Memory B cell (primary cell): ENCODE data around the gene IL4.

Experiments
- ATAC-seq: fragments of 150-1000 bp; cut with Tn5 transposase; 2 replicates; pipeline ENCODE4 v1.10.0; 2021; ENCODE audit warnings: low read depth, mild to moderate bottlenecking, moderate library complexity
- DNase-seq, 2 donors: peaks; one replicate each; pipeline ENCODE4 v3.0.0; 2022; ENCODE audit warnings: low spot score in 2 of 2
- H3K27ac Mint-ChIP-seq: one replicate; pipeline ENCODE4 v1.8.0; 2022; ENCODE audit warnings: mild to moderate bottlenecking, moderate library complexity, mixed read lengths
- H3K27me3 Mint-ChIP-seq: one replicate; pipeline ENCODE4 v1.8.0; 2022; ENCODE audit warnings: mixed read lengths
- H3K36me3 Mint-ChIP-seq: one replicate; pipeline ENCODE4 v1.8.0; 2022; ENCODE audit warnings: mild to moderate bottlenecking, mixed read lengths
- H3K4me1 Mint-ChIP-seq: one replicate; pipeline ENCODE4 v1.8.0; 2022; ENCODE audit warnings: mixed read lengths
- H3K4me3 Mint-ChIP-seq: one replicate; pipeline ENCODE4 v1.8.0; 2022; ENCODE audit warnings: mild to moderate bottlenecking, moderate library complexity, mixed read lengths
- H3K9me3 Mint-ChIP-seq: one replicate; pipeline ENCODE4 v1.8.0; 2022; ENCODE audit warnings: mixed read lengths

IL4 gene

DNA sequence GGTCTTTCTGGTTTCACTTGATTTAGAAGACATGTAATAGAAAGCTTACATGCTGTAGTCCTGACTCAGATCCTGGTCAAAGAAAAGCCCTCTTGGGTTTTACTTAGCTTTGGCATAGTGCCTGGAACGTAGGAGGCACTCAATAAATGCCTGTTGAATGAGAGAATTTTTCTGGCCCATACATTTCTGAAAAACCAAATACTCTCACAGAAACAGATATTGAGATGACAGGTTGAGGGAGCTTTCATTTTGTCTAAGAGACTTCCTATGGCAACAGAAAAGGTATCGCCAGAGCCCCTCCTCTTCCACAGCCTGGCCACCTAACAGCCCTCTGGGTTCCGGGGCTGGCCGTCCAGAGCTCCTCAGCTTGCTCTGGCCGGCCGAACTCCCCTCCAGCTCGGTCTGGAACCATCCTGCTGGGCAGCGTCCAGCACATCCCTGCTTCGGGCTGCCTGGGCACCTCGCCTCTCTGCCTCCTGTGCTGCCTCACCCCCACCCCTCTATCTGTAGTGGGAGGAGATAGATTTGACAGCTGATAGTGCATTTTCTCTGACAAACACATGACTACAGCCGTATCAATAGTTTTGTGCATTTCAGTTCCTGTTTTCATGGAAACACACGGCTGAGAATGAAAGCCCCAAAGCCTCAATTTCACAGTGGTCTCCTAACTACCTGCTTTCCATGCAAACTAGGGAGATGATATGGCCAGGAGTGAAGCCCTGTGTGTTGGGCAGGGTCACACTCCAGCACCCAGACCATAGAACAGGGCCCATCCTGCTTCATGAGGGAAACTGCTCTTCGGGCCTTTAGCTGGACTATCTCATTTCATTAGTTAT is 1.1 kb downstream of the IL4 start:
- no peak for DNase-seq
- Mint-ChIP-seq H3K27ac (no peak overlapping the region), H3K9me3 (no peaks in the 10 kb centered on the region), H3K4me3 (no peak overlapping the region), H3K27me3 (peaks cover 3% of the 10 kb centered on the region), H3K36me3 (no peaks in the 10 kb centered on the region), H3K4me1 (peaks cover 4% of the 10 kb centered on the region)
- peak; percentile 53 for ATAC-seq

DNA sequence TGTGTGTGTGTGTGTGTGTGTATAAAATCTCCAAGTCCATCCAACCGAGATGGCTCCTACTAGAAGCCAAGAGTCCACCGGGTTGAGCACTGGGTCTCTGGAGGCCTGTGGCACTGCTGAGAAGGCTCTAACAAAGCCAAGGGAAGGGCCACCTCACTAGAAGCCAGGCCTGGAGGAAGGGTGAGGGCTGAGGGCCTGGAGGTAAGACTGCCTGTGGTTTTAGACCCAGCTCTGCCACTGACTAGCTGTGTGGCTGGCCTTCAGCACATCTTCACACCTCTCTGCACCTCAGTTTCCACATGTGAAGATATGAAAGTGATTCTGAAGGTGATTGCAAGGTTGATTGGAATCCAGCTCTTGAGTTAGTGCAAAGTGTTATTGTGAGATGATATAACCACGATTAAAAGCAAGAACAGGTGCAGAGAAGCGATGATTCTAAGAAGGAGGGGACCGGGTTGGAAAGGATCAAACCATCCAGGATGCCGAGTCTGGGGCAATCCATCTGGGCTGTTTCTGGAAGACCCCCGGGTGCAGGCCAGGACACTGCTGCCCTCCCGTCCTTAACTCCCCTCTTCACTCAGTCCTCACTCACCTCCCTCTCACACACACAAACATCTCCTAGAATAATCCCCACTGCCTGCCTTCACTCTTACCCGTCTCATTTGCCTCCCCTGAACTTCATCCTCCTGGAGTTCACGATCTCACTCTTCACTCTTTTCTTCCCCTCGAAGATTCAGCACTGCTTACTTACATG is 2.3 kb downstream of the IL4 start:
- no peak for ATAC-seq
- Mint-ChIP-seq H3K4me1 (peaks cover 9% of the 10 kb centered on the region), H3K36me3 (no peaks in the 10 kb centered on the region), H3K9me3 (no peaks in the 10 kb centered on the region), H3K4me3 (no peak overlapping the region), H3K27me3 (peaks cover 2% of the 10 kb centered on the region), H3K27ac (no peak overlapping the region)
- DNase-seq = no peak

DNA sequence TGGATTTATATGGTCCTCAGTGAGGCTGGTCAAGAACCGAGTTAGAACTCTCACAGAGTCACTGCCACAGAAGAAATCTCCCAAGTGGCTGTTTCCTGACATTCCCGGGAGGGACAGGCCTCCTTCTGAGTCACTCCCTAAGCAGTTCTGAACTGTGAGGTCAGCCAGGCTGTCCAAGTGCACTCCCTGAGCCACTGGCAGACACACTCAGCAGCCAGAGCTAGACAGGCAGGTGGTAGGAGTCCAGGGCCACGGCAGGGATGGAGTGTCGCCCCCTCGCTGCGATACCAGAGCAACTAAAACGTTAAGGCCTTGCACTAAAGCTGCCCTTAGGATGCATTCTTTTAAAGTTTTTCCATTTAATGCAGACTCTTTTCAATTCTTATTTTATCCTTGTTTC is 3.4 kb downstream of the IL4 start:
- Mint-ChIP-seq H3K4me3 (no peak overlapping the region), H3K27ac (no peak overlapping the region), H3K36me3 (no peaks in the 10 kb centered on the region), H3K27me3 (peaks cover 2% of the 10 kb centered on the region), H3K4me1 (peaks cover 14% of the 10 kb centered on the region), H3K9me3 (no peaks in the 10 kb centered on the region)
- ATAC-seq (no peak), DNase-seq (no peak)

DNA sequence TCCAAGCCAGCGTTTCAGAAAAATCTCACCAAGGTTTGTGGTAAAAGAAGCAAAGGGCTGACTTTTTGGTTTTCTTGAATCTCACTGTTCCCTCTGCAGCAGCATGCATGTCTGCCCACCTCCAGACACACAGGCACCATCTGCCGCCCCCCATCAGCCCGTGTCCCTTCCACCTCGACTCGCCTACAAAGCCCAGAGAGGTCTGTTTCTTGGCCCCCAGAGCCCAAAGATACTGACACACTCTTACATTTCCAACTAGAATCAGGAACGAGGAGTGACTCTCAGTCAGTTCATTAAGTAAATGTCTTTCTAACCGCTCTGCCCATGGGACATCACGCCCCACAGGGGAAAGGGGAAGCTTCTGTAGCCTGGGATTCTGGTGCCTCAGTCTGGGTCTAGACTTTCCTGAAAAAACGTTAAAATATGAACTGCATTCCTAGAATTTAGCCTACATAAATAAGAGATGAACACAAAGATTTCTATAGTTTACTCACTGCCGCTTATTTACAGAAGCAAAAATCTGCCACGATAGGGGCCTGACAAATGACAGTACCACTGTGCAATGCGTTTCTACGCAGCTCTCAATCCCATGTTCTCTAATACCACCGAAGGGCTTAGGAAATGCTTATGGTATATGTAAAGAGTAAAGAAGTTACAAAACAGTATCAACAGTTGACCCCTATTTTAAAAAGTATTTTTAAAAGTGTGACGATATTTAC is 4.1 kb downstream of the IL4 start:
- DNase-seq (no peak), ATAC-seq (no peak)
- peaks cover 2% of the 10 kb centered on the region for H3K27me3 Mint-ChIP-seq
- H3K4me3 Mint-ChIP-seq = no peak overlapping the region
- no peak overlapping the region for H3K27ac Mint-ChIP-seq
- no peaks in the 10 kb centered on the region for H3K36me3 Mint-ChIP-seq
- H3K4me1 Mint-ChIP-seq = peaks cover 14% of the 10 kb centered on the region
- no peaks in the 10 kb centered on the region for H3K9me3 Mint-ChIP-seq

DNA sequence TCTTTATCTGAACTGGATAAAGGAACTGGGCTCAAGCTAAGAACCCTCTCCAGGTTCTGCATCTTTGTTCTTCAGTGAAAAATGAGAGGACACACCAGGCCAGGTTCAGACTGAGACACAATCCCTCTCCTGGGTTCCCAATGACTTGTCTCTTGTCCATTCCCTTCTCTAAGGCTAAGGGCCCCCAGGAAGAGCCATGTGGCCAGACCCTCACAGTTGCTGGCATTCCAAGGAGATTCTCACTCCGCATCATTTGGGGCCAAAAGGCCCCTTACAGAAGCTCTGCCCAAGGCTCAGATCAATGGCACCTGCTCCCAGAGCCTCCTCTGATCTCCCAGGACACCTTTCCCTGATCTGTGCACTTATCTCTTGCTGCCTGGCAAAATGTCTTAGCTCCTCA is 4.9 kb downstream of the IL4 start:
- Mint-ChIP-seq H3K27ac (no peak overlapping the region), H3K4me3 (no peak overlapping the region), H3K9me3 (no peaks in the 10 kb centered on the region), H3K36me3 (no peaks in the 10 kb centered on the region), H3K4me1 (peaks cover 14% of the 10 kb centered on the region), H3K27me3 (peaks cover 2% of the 10 kb centered on the region)
- ATAC-seq (no peak), DNase-seq (no peak)

DNA sequence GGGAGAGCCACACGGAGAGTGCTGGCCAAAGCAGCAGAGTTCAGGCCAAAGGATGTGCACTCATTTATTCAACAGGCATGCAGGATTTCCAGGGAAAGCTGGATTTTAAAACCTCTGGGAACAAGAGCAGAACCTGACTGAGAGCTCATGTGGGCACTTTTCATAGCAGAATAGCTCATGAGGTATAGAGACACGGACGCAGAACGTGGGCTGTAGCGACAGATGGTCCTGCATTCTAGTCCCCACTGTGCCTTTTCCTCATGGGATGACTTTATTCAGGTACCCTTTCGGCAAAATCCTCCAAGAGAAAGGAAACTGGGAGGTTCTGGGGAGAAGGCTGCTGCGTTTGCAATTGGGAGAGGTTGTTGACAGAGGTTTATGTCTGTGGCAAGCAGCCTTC is 5.4 kb downstream of the IL4 start:
- ATAC-seq (no peak), DNase-seq (no peak)
- no peak overlapping the region for H3K27ac Mint-ChIP-seq
- no peaks in the 10 kb centered on the region for H3K36me3 Mint-ChIP-seq
- H3K9me3 Mint-ChIP-seq = no peaks in the 10 kb centered on the region
- no peak overlapping the region for H3K4me3 Mint-ChIP-seq
- peaks cover 14% of the 10 kb centered on the region for H3K4me1 Mint-ChIP-seq
- H3K27me3 Mint-ChIP-seq = peaks cover 2% of the 10 kb centered on the region

DNA sequence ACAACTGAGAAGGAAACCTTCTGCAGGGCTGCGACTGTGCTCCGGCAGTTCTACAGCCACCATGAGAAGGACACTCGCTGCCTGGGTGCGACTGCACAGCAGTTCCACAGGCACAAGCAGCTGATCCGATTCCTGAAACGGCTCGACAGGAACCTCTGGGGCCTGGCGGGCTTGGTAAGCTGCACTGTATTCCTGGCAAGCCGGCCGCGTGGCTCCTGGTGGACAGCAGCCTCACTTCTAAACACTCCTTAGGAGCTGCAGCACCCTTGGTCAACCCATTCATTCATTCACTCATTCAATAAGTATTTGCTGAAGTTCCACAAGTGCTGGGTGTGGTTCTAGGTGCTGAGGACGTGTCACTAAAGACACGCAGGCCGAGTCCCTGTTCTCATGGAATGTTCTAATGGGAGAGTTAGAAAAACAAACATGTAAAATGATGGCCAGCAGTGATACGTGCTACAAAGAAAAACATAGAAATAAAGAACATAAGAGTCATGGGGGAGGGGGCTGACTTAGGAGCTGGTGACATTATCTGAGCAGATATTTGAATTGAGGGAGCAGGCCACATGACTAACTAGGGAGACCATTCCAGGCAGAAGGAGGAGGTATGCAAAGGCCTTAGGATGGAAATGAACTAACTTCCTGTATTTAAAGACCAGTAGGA is 6.1 kb downstream of the IL4 start:
- Mint-ChIP-seq H3K9me3 (no peaks in the 10 kb centered on the region), H3K4me1 (peaks cover 14% of the 10 kb centered on the region), H3K27me3 (peaks cover 2% of the 10 kb centered on the region), H3K36me3 (no peaks in the 10 kb centered on the region), H3K4me3 (no peak overlapping the region), H3K27ac (no peak overlapping the region)
- ATAC-seq = no peak
- DNase-seq = no peak

DNA sequence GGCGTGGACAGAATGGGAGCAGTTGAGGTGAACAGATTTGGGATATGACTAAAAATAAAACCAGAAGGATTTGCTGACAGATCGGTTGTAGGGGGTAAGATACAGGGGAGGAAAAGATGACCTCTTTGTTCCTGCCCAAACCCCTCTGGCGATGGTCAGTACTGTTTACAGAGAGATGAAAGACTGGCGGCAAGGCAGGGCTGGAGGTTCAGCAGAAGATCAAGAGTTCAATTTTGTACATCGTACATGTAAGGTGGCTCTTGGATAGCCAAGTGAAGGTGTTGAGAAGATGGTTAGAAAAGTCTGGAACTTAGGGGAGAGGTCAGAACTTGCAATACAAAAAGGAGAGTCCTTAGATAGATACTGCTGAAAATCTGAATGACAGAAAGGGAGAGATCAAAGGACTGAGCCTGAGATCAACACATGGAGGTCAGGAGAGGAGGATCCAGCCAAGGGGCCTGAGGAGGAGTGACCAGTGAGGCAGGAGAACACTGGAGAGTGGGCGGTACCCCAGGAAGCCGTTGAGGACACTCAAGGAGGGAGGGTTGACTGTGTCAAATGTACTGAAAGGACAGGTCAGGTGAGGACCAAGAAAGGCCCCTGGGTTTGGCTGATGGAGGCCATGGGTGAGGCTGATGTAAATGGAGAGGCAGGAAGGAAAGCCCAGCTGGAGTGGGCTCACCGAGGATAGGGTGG is 7.1 kb downstream of the IL4 start:
- no peaks in the 10 kb centered on the region for H3K36me3 Mint-ChIP-seq
- peaks cover 10% of the 10 kb centered on the region for H3K4me1 Mint-ChIP-seq
- ATAC-seq = no peak
- H3K4me3 Mint-ChIP-seq = no peak overlapping the region
- peaks cover 2% of the 10 kb centered on the region for H3K27me3 Mint-ChIP-seq
- H3K27ac Mint-ChIP-seq = peak overlapping the region; percentile 29
- DNase-seq = no peak
- H3K9me3 Mint-ChIP-seq = no peaks in the 10 kb centered on the region

DNA sequence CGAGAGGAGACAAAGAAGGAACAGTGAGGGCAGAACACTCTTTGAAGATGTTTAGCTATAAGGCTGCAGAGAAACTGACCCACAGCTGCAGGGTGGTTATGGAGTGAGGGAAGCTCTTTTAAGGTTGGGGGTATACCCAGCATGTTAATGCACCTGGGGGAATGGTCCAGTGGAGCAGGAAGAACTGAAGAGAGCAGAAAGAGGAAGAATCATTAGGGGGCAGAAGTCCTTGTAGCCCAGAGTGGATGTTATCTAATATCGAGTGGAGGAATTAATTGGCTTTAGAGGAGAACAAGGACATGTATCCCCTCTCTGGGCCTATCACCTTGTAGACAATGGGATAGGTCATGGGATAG is 7.7 kb downstream of the IL4 start:
- no peaks in the 10 kb centered on the region for H3K36me3 Mint-ChIP-seq
- peaks cover under 1% of the 10 kb centered on the region for H3K27me3 Mint-ChIP-seq
- H3K4me1 Mint-ChIP-seq = peaks cover 10% of the 10 kb centered on the region
- H3K27ac Mint-ChIP-seq = peak overlapping the region; percentile 29
- H3K4me3 Mint-ChIP-seq = no peak overlapping the region
- ATAC-seq (peak; percentile 86), DNase-seq (no peak)
- H3K9me3 Mint-ChIP-seq = no peaks in the 10 kb centered on the region

DNA sequence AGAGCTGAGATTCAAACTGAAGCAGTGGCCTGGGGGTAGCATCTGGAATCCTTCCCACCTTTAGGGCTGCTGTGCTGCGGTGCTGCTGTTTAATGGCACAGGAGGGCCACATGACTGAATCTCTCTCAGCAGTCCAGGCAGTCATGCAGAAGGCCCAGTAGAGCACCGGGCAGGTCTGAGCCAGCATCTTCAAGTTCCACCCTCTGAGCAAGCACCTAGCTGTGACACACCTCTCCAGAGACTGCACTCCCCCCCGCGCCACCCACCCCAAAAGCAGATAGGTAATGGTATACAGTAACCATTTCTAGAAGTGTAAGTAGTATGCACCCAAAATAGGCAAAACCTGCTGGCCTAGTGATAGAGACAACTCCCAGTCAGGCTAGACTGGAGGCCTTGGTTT is 8.2 kb downstream of the IL4 start:
- ATAC-seq = no peak
- Mint-ChIP-seq H3K9me3 (no peaks in the 10 kb centered on the region), H3K36me3 (no peaks in the 10 kb centered on the region), H3K27me3 (no peaks in the 10 kb centered on the region), H3K4me1 (peaks cover 10% of the 10 kb centered on the region), H3K27ac (peak overlapping the region; percentile 29), H3K4me3 (no peak overlapping the region)
- DNase-seq = no peak

DNA sequence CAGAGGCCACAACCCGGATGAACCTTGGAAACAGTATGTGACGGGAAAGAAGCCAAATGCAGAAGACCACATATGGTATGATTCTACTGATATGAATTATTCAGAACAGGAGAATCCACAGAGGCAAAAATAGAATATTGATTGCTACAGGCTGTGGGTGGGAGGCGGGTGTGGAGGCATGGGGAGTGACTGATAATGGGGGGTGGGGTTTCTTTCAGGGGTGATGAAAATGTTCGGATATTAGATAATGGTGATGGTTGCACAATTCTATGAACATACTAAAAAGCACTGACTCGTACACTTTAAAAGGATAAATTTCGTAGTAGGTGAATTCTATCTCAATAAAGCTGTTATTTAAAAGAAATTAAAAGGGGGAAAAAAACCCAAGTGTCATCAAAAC is 10.7 kb downstream of the IL4 start:
- DNase-seq (no peak), ATAC-seq (no peak)
- Mint-ChIP-seq H3K27me3 (no peaks in the 10 kb centered on the region), H3K9me3 (no peaks in the 10 kb centered on the region), H3K4me3 (no peak overlapping the region), H3K36me3 (peaks cover 3% of the 10 kb centered on the region), H3K4me1 (peaks cover 13% of the 10 kb centered on the region), H3K27ac (no peak overlapping the region)

DNA sequence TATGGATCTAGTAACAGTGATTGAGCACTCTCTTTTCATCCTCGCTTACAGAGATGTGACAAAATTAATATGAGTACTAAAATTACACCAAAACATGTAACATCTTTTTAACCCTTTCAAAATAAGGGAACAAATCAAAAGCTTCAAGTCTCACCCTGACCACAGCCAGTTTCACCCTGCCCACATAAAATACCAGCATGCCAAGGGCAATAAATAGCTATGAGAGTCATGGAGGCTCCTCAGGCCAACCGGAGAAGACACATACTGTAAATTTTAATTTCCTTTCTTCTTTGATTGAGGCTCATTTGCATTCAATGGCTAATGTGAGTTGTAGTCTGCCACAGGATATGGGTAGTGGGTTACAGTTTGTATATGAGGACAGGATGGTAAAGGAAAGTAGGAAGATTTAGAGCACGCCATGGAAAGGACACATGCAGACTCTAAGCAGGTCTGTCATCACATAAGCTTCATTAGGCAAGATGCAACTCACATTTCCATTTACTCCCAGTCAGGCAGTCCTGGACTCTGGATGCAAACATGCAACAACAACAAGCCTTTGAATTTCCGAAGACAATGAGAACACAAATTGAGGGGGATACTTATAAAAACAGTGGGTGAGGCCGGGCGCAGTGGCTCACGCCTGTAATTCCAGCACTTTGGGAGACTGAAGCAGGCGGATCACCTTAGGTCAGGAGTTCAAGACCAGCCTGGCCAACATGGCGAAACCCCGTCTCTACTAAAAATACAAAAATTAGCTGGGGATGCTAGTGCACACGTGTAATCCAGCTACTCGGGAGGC is 11.3 kb downstream of the IL4 start:
- ATAC-seq = no peak
- no peak for DNase-seq
- no peak overlapping the region for H3K27ac Mint-ChIP-seq

DNA sequence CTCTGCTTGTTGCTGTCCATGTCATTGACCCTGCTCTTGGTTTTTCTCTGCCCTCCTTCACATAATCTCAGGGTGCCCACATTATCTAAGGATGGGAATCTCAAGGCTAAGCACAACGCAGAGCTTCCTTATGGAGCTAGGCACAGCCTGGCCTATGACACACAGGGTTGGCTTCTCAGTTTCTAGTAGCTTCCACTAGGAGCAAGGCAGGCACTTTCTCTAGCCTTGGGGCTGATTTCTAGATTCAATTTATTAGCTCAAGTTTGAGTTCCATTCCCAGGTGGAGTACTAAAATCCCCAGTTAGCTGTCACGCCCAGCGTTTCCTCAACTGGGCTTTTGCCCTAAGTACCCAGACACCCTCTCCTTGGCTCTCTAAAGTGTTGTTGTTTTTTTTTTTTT is 12.4 kb downstream of the IL4 start:
- H3K4me1 Mint-ChIP-seq = peaks cover 8% of the 10 kb centered on the region
- H3K27ac Mint-ChIP-seq = no peak overlapping the region
- no peak for ATAC-seq
- DNase-seq = no peak
- no peaks in the 10 kb centered on the region for H3K9me3 Mint-ChIP-seq
- H3K4me3 Mint-ChIP-seq = no peak overlapping the region
- H3K27me3 Mint-ChIP-seq = no peaks in the 10 kb centered on the region
- peaks cover 3% of the 10 kb centered on the region for H3K36me3 Mint-ChIP-seq

More for the DNA sequence above, 11.3 kb downstream of the IL4 start:
- Mint-ChIP-seq H3K36me3 (peaks cover 3% of the 10 kb centered on the region), H3K4me1 (peaks cover 13% of the 10 kb centered on the region), H3K9me3 (no peaks in the 10 kb centered on the region), H3K27me3 (no peaks in the 10 kb centered on the region), H3K4me3 (no peak overlapping the region)
